HG02623 (cell line): ENCODE data around the gene OR2F2.

ENCODE experiments used
- ATAC-seq: cut with Tn5 transposase; IDR thresholded peaks from one replicate; pipeline ENCODE4 v1.9.1; 2021; ENCODE audit warnings: moderate library complexity; ENCODE audit not compliant: unreplicated experiment

The OR2F2 gene

GRCh38 chr7:143975617-143976016 lies 40.6 kb downstream of the OR2F2 start:
- ATAC-seq = no peak

- no peak for ATAC-seq
Measured at GRCh38 chr7:143978585-143978984, 43.6 kb downstream of the OR2F2 start.

- no peak for ATAC-seq
Measured at GRCh38 chr7:143979359-143979758, 44.3 kb downstream of the OR2F2 start.

GRCh38 chr7:143979998-143980397 lies 45.0 kb downstream of the OR2F2 start:
- no peak for ATAC-seq

DNA sequence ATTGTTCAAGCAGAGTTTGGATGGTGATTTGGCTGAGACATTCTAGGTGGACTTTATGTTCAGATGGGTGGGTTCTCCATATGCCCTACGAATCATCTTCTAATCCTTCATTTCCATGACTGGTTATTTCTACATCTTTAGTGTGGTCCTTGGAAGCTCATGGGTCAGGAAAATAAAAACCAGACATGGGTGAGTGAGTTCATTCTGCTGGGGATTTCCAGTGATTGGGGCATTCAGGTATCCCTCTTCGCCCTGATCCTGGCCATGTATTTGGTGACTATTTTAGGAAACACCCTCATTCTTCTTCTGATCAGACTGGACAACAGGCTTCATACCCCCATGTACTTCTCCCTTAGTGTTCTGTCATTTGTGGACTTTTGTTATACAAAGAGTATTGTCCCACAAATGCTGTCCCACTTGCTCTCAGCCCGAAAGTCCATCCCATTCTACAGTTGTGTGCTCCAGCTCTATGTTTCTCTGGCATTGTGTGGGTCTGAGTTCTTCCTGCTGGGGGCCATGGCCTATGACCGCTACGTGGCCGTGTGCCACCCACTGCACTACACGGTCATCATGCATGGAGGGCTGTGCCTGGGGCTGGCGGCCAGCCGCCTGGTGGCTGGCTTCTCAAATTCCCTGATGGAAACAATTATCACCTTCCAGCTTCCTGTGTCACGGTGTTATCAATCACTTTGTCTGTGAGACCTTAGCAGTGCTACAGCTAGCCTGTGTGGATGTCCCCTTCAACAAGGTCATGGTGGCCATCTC lies 45.9 kb downstream of the OR2F2 start:
- no peak for ATAC-seq

DNA sequence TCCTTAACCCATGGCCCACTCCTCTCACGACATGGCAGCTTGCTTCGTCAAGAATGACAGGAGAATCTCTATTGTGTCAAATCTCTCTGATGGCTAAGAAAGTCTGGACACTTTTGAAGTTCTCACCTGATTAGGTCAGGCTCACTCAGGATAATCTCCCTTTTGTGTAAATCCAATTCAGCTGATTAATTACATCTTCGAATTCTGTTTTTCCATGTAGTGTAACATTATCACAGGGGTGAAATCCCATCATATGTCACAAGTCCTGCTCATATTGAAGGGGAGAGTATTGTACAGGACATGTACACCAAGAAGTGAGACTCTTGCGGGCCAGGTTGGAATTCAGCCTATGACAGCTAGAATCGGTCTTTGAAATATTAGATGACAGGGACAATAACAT lies 48.9 kb downstream of the OR2F2 start:
- no peak for ATAC-seq
